Measurements from ENCODE around the gene FBXO15. TPM values are rescaled to one million over a fixed set of nuclear protein-coding genes. Genes with fewer than 3 reads are reported as not detected.

FBXO15 gene
- total and polyA plus RNA-seq, 2 of the 8 experiments (the other 6 are each of a cell fraction or from before 2014, with no cell fraction given): 0.84 to 0.85 TPM

DNA sequence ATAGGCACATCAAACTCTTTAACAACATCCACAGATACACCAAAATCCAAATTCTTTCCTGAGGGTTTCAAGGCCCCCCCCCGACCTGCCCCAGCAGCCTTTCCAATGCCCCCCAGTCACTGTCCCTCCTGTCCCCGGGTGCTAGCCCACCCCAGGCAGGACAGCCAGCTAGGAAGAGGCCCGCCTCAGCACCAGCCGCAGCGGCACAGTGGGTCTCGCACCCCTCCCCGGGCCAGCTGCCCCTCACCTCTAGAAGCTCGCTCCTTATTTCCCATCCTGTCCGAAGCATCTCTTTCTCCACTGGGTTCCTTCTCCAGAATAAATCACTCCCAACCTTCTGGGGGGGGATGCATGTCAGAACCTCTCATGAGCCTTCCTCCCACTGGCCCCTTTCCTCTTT lies 69.4 kb downstream of the FBXO15 start:
- Histone ChIP-seq H4K20me1 (replicated peaks in 1 of 2; ENCODE audit: control insufficient read depth in 1 of 2, insufficient read depth in 2 of 2, low read length in 2 of 2) (no peaks in the 10 kb centered on the region), H2BK5ac (ENCODE audit: low read depth, low read length) (no peak overlapping the region), H2BK15ac (ENCODE audit: low read length) (no peak overlapping the region), H2BK20ac (ENCODE audit: low read length) (no peak overlapping the region), H2AK5ac (ENCODE audit: low read depth, low read length) (no peak overlapping the region), H3K36me3 (ENCODE audit: control insufficient read depth in 2 of 4, insufficient read depth in 4 of 4, low read length in 3 of 4) (no peaks in the 10 kb centered on the region), H3K4me2 (ENCODE audit: insufficient read depth in 1 of 2, low read depth in 2 of 2, low read length in 2 of 2) (no peak overlapping the region), H3K56ac (replicated peaks; ENCODE audit: insufficient read length, low read depth, low read length) (no peak overlapping the region), H3K23ac (ENCODE audit: insufficient read length) (no peak overlapping the region), H3K79me2 (ENCODE audit: control insufficient read depth in 1 of 2, insufficient read depth in 2 of 2, low read length in 2 of 2) (no peaks in the 10 kb centered on the region), H3K14ac (ENCODE audit: insufficient read length) (no peak overlapping the region), H3K4me3 (ENCODE audit: extremely low read depth in 1 of 4, insufficient read depth in 2 of 4, low read depth in 3 of 4, low read length in 4 of 4) (no peak overlapping the region), H3K27ac (ENCODE audit: low read depth, low read length) (no peak overlapping the region), H4K91ac (replicated peaks; ENCODE audit: insufficient read length, low read length) (no peak overlapping the region), H3K9ac (replicated peaks in 1 of 4; ENCODE audit: extremely low read depth in 1 of 4, low read depth in 3 of 4, low read length in 3 of 4) (no peak overlapping the region), H2BK120ac (replicated peaks; ENCODE audit: low read depth, low read length) (no peak overlapping the region), H4K5ac (ENCODE audit: insufficient read length, low read depth, low read length) (no peak overlapping the region), H3K4me1 (replicated peaks in 1 of 4; ENCODE audit: control insufficient read depth in 3 of 4, insufficient read depth in 4 of 4, low read length in 3 of 4) (no peaks in the 10 kb centered on the region), H3K27me3 (replicated peaks in 1 of 4; ENCODE audit: control insufficient read depth in 3 of 4, extremely low read depth in 1 of 4, insufficient read depth in 3 of 4, low read length in 3 of 4) (no peaks in the 10 kb centered on the region), H4K8ac (ENCODE audit: extremely low read depth, insufficient read depth, low read length) (no peak overlapping the region), H2BK12ac (ENCODE audit: low read depth, low read length) (no peak overlapping the region), H3K18ac (ENCODE audit: extremely low read depth, low read length) (no peak overlapping the region), H3K4ac (replicated peaks; ENCODE audit: insufficient read length, low read depth, low read length) (no peak overlapping the region), H3K23me2 (ENCODE audit: low read depth, low read length) (no peaks in the 10 kb centered on the region), H3K9me3 (ENCODE audit: insufficient read depth in 2 of 2, low read depth in 1 of 2, low read length in 1 of 2) (no peaks in the 10 kb centered on the region), H2AFZ (ENCODE audit: low read length) (no peak overlapping the region), H3K79me1 (ENCODE audit: low read depth, low read length) (no peaks in the 10 kb centered on the region)
- 93% methylated on average over 9 of the region's 9 CpGs; no CpG with 5 or more reads in 1 of the 2 experiments for WGBS, 2 experiments (ENCODE audit: extremely low coverage in 1 of 2, insufficient coverage in 1 of 2, insufficient read length in 1 of 2, insufficient replicate concordance in 2 of 2, low coverage in 1 of 2, low lambda C conversion rate in 2 of 2, missing lambda C conversion rate in 1 of 2)
- FAIRE-seq (no peak), DNase-seq (ENCODE audit: low read depth in 1 of 2, low spot score in 2 of 2) (no peak)
- ChIA-PET POLR2A (ENCODE audit: partially characterized antibody) (no interaction called here), CTCF (ENCODE audit: partially characterized antibody) (interaction anchor here (1.3 kb wide), 1 partner anchor 17 kb away, joined by 3 read pairs; no protein-coding TSS in a partner anchor)
- TF ChIP-seq POLR2A (IDR thresholded peaks at IDR 0.05; ENCODE audit: control extremely low read depth in 1 of 2, low read depth in 2 of 2, low read length in 2 of 2) (no peak), ZNF274 (IDR thresholded peaks at IDR 0.05; ENCODE audit: borderline replicate concordance, extremely low read depth, low read length) (no peak), RAD21 (IDR thresholded peaks at IDR 0.05 in 1 of 2, conservative IDR thresholded peaks at IDR 0.05 in 1 of 2; ENCODE audit: low read depth in 2 of 2, low read length in 2 of 2) (no peak), GTF2F1 (IDR thresholded peaks at IDR 0.05; ENCODE audit: borderline replicate concordance, low read depth, low read length) (no peak), NANOG (IDR thresholded peaks at IDR 0.05; ENCODE audit: insufficient read depth, low read depth, low read length, poor library complexity, severe bottlenecking) (no peak), PHF8 (conservative IDR thresholded peaks at IDR 0.05; ENCODE audit: low read depth, low read length) (no peak), EGR1 (IDR thresholded peaks at IDR 0.05; ENCODE audit: borderline replicate concordance, low read depth, low read length) (no peak), TCF12 (IDR thresholded peaks at IDR 0.05; ENCODE audit: low read depth, low read length) (no peak), TAF1 (IDR thresholded peaks at IDR 0.05; ENCODE audit: low read depth, low read length) (no peak), SP4 (IDR thresholded peaks at IDR 0.05; ENCODE audit: low read length) (no peak), SRF (IDR thresholded peaks at IDR 0.05; ENCODE audit: low read depth, low read length) (no peak)
- TF ChIP-seq, protein P1, sequence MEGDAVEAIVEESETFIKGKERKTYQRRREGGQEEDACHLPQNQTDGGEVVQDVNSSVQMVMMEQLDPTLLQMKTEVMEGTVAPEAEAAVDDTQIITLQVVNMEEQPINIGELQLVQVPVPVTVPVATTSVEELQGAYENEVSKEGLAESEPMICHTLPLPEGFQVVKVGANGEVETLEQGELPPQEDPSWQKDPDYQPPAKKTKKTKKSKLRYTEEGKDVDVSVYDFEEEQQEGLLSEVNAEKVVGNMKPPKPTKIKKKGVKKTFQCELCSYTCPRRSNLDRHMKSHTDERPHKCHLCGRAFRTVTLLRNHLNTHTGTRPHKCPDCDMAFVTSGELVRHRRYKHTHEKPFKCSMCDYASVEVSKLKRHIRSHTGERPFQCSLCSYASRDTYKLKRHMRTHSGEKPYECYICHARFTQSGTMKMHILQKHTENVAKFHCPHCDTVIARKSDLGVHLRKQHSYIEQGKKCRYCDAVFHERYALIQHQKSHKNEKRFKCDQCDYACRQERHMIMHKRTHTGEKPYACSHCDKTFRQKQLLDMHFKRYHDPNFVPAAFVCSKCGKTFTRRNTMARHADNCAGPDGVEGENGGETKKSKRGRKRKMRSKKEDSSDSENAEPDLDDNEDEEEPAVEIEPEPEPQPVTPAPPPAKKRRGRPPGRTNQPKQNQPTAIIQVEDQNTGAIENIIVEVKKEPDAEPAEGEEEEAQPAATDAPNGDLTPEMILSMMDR (IDR thresholded peaks at IDR 0.05; ENCODE audit: control extremely low read depth in 1 of 3, insufficient read depth in 1 of 3, low read depth in 1 of 3, low read length in 3 of 3): no peak
